ENCODE measurements around the gene BPNT1.
"Not testable (repeated sequence)": the region's sequence is repeated elsewhere in the genome, so short reads cannot be mapped to it uniquely, and the experiment has no call there.

BPNT1 gene, protein sequence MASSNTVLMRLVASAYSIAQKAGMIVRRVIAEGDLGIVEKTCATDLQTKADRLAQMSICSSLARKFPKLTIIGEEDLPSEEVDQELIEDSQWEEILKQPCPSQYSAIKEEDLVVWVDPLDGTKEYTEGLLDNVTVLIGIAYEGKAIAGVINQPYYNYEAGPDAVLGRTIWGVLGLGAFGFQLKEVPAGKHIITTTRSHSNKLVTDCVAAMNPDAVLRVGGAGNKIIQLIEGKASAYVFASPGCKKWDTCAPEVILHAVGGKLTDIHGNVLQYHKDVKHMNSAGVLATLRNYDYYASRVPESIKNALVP

DNA sequence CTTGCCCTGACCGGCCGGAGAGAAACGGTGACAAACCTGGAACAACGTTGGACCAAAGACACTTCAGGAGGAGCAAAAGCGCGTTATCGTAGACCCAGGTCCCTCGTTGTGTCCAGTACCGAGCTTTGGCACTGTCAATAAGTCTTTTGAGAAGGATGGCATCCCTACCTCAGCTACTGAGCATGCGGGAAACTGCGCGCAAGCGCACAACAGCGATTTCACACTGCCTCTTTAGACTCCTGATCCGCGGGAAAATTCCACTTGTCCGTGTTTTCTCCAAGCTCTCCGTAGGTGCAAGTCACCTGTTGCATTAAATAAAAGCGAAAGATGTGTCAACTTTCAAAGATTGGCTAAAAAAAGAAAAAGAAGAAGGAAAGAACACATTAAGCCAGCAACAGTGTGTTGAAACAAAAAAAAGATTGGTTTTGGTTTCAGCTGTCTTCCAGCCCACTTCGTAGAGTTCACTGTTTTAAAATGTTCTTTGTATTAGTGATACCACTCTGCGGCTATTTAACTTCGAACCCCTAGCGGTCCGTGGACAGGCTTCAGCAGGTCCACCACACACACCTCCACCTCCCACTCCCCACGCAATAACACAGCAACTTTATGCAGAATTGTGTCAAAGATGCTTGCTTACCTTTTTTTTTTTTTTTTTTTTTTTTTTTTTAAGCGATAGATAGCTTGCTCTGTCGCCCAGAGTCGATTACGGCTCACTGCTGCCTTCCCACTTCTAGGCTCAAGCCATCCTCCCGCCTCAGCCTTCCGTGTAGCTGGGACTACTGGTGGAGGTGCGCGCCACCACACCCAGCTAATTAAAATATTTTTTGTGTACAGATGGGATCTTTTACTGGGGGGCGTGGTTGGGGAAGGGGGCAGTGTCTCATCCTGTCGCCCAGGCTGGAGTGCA lies at the start of gene BPNT1:
TSS of gene BPNT1 (minus strand) at position 139 of the 907 bp plus-strand sequence. CDS start 9,942 bp downstream, outside the sequence.
- DNase-seq (ENCODE audit: low read depth in 4 of 4, low spot score in 1 of 4) = peak; percentile 96 to 99 (median 97)

DNA sequence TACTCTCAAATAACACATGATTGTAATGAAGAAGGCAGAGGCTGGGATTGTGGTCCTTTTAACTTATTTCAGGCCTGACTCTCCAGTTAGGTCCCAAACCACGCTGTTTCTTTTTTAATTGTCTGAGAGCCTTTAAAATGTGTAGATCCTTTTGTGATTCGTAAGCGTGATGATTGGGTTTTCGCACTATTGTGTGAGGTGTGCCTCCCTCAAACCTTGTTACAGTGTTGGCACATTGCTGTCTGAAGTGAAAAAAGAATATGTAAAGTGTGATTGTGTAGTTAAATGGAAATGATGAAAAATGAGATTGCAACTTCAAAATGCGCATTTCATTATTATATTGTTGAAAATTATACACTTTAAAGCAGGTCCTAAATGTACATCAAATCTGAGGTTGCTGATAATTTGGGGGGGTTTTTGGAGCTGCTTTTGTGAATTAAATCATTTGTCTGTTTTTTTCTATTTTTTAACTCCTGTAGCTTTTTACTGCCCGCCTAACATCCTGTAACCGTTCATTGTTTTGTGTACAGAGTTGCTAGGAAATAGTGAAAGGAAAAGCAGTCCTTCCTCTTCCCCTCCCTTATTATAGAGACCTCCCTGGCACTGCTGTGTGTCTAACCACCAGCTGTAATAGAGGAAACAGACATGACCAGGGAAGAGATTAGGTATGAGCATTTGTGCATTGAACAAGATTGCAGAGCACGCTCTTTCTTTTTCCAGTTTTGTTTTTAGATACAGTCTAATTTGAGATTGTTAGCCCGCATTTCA lies 47.6 kb upstream of the BPNT1 start:
- DNase-seq (ENCODE audit: low read depth in 4 of 4, low spot score in 1 of 4) = no peak

DNA sequence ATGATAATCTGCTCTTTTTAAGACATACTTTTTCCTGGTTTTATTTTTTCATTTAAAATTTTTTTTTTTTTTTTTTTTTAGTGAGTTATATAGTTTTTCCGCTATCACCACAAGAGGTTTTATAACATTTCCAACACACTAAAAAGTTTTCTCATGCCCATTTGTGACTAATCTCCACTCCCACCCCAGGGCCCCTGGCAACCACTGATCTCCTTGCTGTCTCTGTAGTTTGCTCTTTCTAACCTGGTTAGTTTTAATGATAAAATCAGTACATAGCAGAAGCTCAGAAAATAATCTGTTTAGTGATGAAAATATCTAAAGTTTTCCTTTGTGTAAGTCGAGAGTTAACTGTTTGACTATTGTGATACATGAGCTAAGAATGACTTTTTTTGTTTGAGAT lies 46.2 kb upstream of the BPNT1 start:
- no peak for DNase-seq (ENCODE audit: low read depth in 4 of 4, low spot score in 1 of 4)

DNA sequence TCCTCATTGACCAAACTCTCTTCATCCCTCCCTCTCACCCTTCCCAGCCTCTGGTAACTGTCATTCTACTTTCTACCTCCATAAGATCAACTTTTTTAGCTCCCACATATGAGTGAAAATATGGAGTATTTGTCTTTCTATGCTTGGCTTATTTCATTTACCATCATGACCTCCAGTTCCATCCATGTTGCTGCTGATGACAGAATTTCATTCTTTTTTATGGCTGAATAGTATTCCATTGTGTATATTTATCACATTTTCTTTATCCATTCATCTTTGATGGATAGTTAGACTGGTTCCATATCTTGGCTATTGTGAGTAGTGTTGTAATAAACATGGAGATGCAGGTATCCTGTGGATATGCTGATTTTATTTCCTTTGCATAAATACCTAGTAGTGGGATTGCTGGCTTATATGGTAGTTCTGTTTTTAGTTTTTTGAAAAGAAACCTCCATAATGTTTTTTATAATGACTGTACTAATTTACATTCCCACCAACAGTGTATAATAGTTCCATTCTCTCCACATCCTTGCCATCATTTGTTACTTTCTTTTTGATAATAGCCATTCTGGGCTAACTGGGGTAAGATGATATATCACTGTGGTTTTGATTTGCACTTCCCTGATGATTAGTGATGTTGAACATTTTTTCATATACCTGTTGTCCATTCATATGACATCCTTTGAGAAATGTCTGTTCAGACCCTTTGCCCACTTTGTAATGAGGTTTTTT lies 40.1 kb upstream of the BPNT1 start:
- no peak for DNase-seq (ENCODE audit: low read depth in 4 of 4, low spot score in 1 of 4)

DNA sequence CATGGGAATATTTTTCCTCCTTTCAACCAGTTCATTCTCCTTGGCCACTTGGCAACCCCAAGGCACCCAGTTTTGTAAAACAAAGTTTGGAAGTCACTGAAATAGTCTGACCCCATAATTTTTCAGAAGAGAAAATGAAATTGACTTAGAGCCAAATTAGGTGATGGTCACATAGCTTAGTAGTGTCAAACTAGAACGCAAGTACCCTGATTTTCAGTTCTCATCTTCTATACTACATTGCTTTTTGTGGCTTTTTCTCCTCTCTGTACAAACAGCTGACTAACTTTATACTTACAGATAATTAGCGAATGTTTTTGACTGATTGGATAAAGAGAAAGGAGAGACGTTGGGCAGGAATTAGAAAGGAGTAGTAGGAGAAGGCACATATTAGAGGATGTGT lies 37.5 kb upstream of the BPNT1 start:
- DNase-seq (ENCODE audit: low read depth in 4 of 4, low spot score in 1 of 4) = no peak

DNA sequence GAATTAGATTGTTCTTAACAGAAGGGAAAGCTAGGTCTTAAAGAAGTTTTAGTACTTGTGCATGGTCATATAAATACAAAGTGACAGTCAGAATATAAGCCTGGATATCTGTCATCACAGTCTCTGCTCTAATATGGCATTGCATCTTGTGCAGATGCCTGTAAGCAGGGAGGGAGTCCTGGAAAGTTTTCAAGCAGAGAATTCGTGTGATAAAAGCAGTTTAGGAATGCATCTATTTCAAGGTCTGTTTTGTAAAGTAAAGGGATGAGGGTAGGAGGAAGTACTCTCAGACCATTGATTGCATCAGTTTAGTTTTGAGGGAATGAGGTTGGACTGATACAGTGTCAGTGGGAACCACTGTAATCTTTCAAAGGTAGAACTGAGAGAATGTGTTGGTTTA lies 35.0 kb upstream of the BPNT1 start:
- no peak for DNase-seq (ENCODE audit: low read depth in 4 of 4, low spot score in 1 of 4)

DNA sequence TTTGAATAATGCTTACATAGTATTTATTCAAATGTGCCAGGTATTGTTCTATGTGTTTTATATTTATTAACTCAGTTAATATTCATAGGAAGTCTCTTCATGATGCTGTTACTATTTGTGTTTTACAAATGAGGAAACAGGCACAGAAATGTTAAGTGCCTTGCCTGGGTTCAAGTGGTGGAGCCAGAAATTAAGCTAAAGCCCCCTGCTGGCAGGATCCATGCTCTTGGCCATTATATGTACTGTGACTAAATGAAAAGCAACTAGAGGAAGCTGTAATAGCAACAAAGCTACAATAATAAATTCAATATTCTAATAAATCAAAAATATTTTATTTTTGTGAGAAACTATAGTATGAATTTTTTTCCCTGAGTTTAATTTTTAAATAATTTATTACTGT lies 34.3 kb upstream of the BPNT1 start:
- no peak for DNase-seq (ENCODE audit: low read depth in 4 of 4, low spot score in 1 of 4)

DNA sequence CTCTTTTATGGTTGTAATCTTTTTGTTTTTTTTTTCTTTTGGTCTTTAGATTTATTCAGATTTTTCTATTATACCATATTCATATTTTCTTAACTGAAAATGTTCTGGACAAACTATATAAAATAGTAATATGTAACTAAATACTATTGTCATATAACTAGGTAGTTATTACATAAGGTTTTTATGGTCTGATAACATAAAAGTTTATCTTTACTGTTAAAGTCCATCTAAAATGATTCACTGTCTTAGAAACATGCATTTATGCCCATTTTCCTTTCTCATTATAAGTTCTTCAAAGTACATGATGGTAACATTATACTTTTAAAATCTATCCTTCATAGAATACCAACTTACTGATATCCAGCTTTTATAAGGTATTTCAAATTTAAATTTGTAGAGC lies 33.5 kb upstream of the BPNT1 start:
- DNase-seq (ENCODE audit: low read depth in 4 of 4, low spot score in 1 of 4) = no peak

DNA sequence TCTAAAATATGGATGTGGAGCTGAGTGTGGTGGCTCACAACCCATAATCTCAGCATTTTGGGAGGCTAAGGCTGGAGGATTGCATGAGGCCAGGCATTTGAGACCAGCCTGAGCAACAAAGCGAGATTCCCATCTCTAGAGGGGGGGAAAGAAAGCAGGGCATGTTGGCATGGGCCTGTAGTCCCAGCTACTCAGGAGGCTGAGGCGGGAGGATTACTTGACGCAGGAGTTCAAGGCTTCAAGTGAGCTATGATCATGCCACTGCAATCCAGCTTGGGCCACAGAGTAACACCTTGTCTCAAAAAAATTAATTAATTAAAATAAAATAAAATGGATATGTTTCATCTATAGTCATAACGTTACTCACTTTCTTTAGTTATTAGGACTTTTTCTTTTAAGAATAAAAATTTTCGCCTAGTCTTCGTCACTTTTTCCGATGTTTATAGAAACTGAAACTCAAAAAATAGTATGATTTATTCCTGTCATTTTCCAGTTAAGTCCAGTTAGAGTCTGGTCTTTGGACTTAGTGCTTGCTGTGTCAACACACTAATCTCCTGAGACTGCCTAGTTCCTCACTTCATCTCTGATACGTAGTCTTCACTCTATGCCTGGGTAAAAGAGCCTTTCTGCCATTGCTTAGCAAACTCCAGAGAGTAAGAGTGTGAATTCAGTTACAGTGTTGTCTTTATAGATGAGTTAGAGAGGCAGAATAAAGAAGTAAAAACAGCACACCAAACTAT lies 32.4 kb upstream of the BPNT1 start:
- no peak for DNase-seq (ENCODE audit: low read depth in 4 of 4, low spot score in 1 of 4)

DNA sequence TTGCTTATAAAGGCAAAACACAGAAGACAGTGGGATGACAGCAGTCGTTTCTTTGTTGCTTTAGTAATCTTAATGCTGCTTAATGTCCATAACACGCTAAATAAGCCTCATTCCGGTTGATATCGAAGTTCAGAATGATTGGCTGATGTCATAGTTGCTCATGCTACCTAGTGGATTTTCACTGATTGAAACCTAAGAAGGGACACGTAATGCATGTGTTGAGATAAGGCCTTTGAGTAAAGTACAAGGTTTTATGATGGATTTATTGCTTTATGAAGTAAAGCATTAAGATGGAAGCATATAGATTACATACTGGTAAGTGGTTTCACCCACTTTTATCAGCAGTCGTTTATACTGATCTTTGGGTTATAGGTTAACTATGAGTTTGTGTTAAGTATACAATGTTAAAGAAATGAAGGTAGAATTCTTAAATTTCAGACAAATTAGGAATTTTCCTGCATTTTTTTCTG lies 29.5 kb upstream of the BPNT1 start:
- DNase-seq (ENCODE audit: low read depth in 4 of 4, low spot score in 1 of 4) = no peak

DNA sequence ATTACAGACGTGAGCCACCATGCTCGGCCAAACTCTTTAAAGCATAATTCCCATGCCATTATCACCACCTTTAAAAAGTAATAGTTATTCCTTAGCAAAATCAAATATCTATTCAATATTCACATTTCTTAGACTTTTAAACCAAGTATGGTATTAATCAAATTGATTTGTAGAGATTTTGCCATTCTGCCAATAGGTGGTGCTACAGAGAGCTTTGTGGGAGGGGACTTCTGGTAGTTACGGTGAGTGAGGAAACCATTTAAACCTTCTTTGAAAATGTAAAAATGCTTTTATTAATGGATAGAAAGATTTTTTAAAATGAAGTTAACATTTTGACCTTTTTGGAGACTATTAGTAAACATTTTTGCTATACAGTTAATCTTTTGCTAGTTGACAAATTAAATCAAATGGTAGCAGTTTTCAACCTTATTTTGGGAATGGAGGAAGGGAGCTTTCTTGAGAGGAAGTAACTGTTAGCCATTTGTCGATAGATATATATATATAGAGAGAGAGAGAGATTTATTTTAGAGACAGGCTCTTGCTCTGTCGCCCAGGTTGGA lies 23.6 kb upstream of the BPNT1 start:
- DNase-seq (ENCODE audit: low read depth in 4 of 4, low spot score in 1 of 4) = no peak

DNA sequence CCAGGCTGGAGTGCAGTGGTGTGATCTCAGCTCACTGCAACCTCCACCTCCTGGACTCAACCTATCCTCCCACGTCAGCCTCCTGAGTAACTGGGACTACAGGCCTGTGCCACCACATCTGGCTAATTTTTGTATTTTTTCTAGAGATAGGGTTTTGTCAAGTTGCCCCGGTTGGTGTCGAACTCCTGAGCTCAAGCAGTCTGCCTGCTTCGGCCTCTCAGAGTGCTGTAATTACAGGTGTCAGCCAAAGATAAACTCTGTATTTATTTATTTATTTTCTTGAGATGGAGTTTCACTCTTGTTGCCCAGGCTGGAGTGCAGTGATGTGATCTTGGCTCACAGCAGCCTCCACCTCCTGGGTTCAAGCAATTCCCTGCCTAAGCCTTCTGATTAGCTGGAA lies 23.0 kb upstream of the BPNT1 start:
- not testable (repeated sequence) for DNase-seq (ENCODE audit: low read depth in 4 of 4, low spot score in 1 of 4)

DNA sequence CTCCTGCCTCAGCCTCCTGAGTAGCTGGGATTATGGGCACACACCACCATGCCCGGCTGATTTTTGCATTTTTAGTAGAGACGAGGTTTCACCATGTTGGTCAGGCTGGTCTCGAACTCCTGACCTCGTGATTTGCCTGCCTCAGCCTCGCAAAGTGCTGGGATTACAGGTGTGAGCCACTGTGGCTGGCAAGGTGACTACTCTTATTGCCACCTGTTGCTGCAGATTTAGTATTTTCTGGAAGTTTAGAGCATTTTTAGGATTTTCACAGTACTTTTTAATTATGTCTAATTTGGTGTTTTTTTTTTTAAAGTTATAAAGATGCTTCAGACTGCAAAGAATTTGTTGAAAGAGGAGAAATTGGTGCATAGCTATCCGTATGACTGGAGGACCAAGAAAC lies 20.9 kb upstream of the BPNT1 start:
- not testable (repeated sequence) for DNase-seq (ENCODE audit: low read depth in 4 of 4, low spot score in 1 of 4)

DNA sequence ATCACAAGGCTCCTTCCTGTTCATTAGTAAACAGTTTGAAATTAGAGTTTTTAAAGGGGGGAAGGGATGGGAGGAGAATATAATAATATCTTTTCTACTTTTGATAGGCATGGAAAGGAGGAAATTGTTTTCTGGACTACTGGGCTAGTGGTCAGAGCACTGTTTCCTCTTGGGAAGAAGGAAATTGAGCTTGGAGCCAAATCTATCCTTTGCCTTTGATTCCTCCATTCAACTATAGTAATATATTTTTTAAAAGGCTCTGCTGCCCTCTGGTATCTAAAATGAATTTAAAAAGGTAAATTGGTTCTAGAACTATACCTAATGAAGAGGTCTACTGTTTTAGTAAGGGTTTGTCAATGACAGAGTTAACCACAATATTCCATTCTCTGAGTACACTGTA lies 10.2 kb upstream of the BPNT1 start:
- no peak for DNase-seq (ENCODE audit: low read depth in 4 of 4, low spot score in 1 of 4)

DNA sequence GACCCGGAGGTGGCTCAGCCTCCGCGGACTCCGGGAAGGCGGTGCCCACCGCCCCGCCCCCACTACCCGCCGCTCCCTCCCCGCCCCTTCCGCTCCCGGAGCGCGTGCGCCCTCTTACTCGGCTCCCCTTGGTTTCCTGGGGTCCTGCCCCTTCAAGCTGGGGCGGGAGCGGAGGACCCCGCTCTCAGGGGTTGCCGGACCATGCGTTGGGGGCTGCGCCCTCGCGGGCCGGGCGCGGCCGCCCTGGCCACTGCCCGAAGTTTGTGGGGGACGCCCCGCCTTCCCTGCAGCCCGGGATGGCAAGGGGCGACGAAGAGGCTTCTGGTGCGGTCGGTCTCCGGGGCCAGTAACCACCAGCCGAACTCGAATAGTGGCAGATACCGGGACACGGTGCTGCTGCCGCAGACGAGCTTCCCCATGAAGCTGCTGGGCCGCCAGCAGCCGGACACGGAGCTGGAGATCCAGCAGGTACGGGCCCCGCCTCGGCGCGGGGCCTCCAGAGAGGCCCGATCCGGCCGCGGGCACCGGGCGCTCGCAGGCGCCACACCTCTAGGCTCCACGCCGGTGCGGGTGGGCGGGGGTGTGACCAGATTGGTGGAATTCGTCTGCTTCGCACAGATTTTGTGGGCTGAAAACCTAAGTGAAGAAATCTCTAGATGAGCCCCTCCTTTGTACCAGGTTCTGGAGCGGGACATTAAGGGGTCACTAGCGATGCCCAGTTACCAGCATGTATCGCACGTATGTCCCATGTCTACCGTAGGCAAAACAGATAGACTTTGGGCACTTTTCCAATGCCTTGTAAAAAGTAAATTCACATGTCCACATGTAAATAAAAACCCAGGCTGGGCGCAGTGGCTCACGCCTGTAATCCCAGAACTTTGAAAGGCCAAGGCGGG lies 4.7 kb upstream of the BPNT1 start, which contains the start of gene IARS2:
TSS of gene IARS2 (plus strand) at position 117 of the 896 bp plus-strand sequence. CDS start at position 202, 85 bp downstream.
- DNase-seq (ENCODE audit: low read depth in 4 of 4, low spot score in 1 of 4) = peak; percentile 84 to 89 (median 88)

DNA sequence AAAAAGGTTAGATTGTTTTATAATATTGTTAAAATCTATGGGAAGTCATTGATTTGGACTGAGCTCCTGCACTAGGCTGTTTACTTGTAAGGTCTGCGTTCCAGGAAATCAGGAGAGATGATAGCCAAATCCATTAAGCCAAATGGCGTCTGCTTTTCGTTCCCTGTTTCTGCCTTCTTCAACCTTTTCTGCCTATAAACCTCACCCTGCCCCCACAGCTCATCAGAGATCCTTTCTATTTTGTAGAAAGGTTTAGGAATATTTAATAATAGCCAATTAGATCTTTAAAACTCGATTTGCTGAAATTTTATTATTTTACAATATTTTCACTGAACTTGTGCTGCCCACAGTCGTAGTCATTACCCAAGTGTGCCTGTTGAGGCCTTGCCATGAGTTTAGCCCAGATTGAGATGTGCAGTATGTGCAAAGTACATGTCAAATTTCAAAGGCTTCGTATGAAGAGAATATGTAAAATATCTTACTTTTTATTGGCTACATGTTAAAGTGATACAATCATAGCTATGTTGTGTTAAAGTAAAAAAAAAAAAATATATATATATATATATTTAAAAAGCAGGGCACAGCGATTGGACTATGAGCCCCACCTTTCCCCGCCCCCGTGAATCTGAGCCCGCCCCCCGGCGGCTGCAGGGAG lies 3.9 kb upstream of the BPNT1 start:
- DNase-seq (ENCODE audit: low read depth in 4 of 4, low spot score in 1 of 4) = no peak

DNA sequence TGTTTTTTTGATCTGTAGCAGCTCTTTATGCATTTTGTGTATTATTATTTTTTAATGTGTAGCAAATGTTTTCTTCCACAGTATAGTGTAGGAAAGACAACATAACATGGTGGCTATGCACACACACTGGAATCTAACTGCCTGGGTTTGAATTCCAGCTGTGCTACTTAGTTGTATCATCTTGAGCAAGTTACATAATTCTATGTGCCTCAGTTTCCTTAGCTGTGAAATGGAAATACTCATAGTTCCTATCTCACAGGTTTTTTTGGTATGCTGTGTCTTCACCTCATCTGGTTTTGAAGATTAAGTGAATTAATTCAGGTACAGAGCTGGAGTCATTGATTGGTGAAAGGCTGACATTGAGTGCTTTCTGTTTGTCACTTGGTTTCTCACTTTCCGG lies 3.1 kb upstream of the BPNT1 start:
- no peak for DNase-seq (ENCODE audit: low read depth in 4 of 4, low spot score in 1 of 4)

DNA sequence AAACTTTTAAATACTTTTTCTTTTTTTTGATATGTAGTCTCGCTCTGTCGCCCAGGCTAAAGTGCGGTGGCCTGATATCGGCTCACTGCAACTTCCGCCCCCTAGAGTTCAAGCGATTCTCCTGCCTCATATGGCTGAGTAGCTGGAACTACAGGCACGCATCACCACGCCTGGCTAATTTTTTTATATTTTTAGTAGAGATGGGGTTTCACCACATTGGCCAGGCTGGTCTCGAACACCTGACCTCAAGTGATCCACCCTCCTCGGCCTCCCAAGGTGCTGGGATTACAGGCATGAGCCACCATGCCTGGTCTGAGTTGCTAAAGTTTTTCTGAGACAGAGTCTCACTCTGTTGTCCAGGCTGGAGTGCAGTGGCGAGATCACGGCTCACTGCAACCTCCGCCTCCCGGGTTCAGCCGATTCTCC lies 3.3 kb downstream of the BPNT1 start:
- DNase-seq (ENCODE audit: low read depth in 4 of 4, low spot score in 1 of 4) = not testable (repeated sequence)

Measured in stimulated activated CD4-positive, alpha-beta T cell treated with anti-CD3 and anti-CD28 coated beads, Interleukin-1b, Interleukin-23, amount 100 ng/mL, for 24 hours (primary cell).